IPS-20b (cell line): Measurements from ENCODE around the gene PHF19.
A peak's percentile ranks its signal among the peaks of the same experiment; 100 is the strongest.

Source experiments
- H3K27ac ChIP-seq: one replicate; pipeline ENCODE4 v1.5.1; 2013; ENCODE audit warnings: low read length
- H3K27me3 ChIP-seq: 2 replicates; pipeline ENCODE4 v1.6.1; 2013; ENCODE audit warnings: mild to moderate bottlenecking, low read length, inconsistent platforms; ENCODE audit not compliant: insufficient read depth
- H3K36me3 ChIP-seq: 2 replicates; pipeline ENCODE4 v1.6.1; 2013; ENCODE audit warnings: low read depth, mild to moderate bottlenecking, inconsistent platforms, low read length, moderate library complexity; ENCODE audit not compliant: insufficient read depth
- H3K4me1 ChIP-seq: 2 replicates; pipeline ENCODE4 v1.6.1; 2013; ENCODE audit warnings: mild to moderate bottlenecking, control low read depth, inconsistent platforms, low read length, moderate library complexity; ENCODE audit not compliant: insufficient read depth
- H3K4me3 ChIP-seq: 2 replicates; pipeline ENCODE4 v1.5.1; 2013; ENCODE audit warnings: mild to moderate bottlenecking, low read length, inconsistent platforms
- H3K9ac ChIP-seq: 2 replicates; pipeline ENCODE4 v1.6.1; 2013; ENCODE audit warnings: low read depth, mild to moderate bottlenecking, inconsistent platforms, low read length, moderate library complexity
- H3K9me3 ChIP-seq: 2 replicates; pipeline ENCODE4 v1.6.1; 2013; ENCODE audit warnings: mild to moderate bottlenecking, low read depth, low read length, inconsistent platforms; ENCODE audit not compliant: insufficient read depth

PHF19 gene

GRCh38 chr9:120895951-120896350 lies 19.0 kb upstream of the PHF19 start:
- Histone ChIP-seq H3K36me3 (no peaks in the 10 kb centered on the region), H3K9me3 (no peaks in the 10 kb centered on the region), H3K9ac (no peak overlapping the region), H3K27me3 (peaks cover 24% of the 10 kb centered on the region), H3K4me3 (no peak overlapping the region), H3K27ac (no peak overlapping the region), H3K4me1 (no peaks in the 10 kb centered on the region)

- H3K4me1 ChIP-seq: no peaks in the 10 kb centered on the region; the same call in 1 of the 2 replicates
- H3K9ac ChIP-seq: no peak overlapping the region; the same call in 1 of the 2 replicates
- peak overlapping the region; percentile 62; the same call in 1 of the 2 replicates for H3K4me3 ChIP-seq
- no peaks in the 10 kb centered on the region for H3K9me3 ChIP-seq
- H3K36me3 ChIP-seq: no peaks in the 10 kb centered on the region
- no peak overlapping the region for H3K27ac ChIP-seq
- H3K27me3 ChIP-seq: peaks cover 24% of the 10 kb centered on the region
Observed at GRCh38 chr9:120894321-120895148, 17.5 kb upstream of the PHF19 start.

GRCh38 chr9:120893611-120894307 lies 16.8 kb upstream of the PHF19 start:
- Histone ChIP-seq H3K27ac (no peak overlapping the region), H3K36me3 (no peaks in the 10 kb centered on the region), H3K4me1 (no peaks in the 10 kb centered on the region; the same call in 1 of the 2 replicates), H3K27me3 (peaks cover 24% of the 10 kb centered on the region), H3K4me3 (no peak overlapping the region), H3K9ac (no peak overlapping the region), H3K9me3 (no peaks in the 10 kb centered on the region)

GRCh38 chr9:120892748-120893610 lies 16.0 kb upstream of the PHF19 start:
- Histone ChIP-seq H3K27ac (no peak overlapping the region), H3K36me3 (no peaks in the 10 kb centered on the region), H3K9ac (no peak overlapping the region), H3K27me3 (peaks cover 24% of the 10 kb centered on the region), H3K4me1 (no peaks in the 10 kb centered on the region; the same call in 1 of the 2 replicates), H3K9me3 (no peaks in the 10 kb centered on the region), H3K4me3 (no peak overlapping the region)

GRCh38 chr9:120891884-120892747 lies 15.1 kb upstream of the PHF19 start:
- Histone ChIP-seq H3K36me3 (no peaks in the 10 kb centered on the region), H3K9me3 (no peaks in the 10 kb centered on the region), H3K27ac (no peak overlapping the region), H3K4me1 (no peaks in the 10 kb centered on the region; the same call in 1 of the 2 replicates), H3K4me3 (no peak overlapping the region), H3K27me3 (peaks cover 24% of the 10 kb centered on the region), H3K9ac (no peak overlapping the region)

- no peak overlapping the region for H3K27ac ChIP-seq
- H3K9ac ChIP-seq: no peak overlapping the region
Observed at GRCh38 chr9:120891245-120891883, 14.4 kb upstream of the PHF19 start.

GRCh38 chr9:120890320-120891244 lies 13.6 kb upstream of the PHF19 start:
- Histone ChIP-seq H3K4me1 (no peaks in the 10 kb centered on the region; the same call in 1 of the 2 replicates), H3K9ac (no peak overlapping the region), H3K9me3 (no peaks in the 10 kb centered on the region), H3K27ac (no peak overlapping the region), H3K27me3 (peaks cover 24% of the 10 kb centered on the region), H3K36me3 (no peaks in the 10 kb centered on the region), H3K4me3 (no peak overlapping the region)

More at GRCh38 chr9:120891245-120891883, 14.4 kb upstream of the PHF19 start:
- Histone ChIP-seq H3K4me1 (no peaks in the 10 kb centered on the region; the same call in 1 of the 2 replicates), H3K36me3 (no peaks in the 10 kb centered on the region), H3K27me3 (peaks cover 24% of the 10 kb centered on the region), H3K4me3 (no peak overlapping the region), H3K9me3 (no peaks in the 10 kb centered on the region)

- H3K36me3 ChIP-seq: no peaks in the 10 kb centered on the region
- no peak overlapping the region for H3K27ac ChIP-seq
- no peak overlapping the region for H3K9ac ChIP-seq
- H3K27me3 ChIP-seq: peaks cover 16% of the 10 kb centered on the region
- H3K4me1 ChIP-seq: no peaks in the 10 kb centered on the region; the same call in 1 of the 2 replicates
- H3K9me3 ChIP-seq: no peaks in the 10 kb centered on the region
- H3K4me3 ChIP-seq: no peak overlapping the region
Observed at GRCh38 chr9:120889606-120890271, 12.8 kb upstream of the PHF19 start.

- Histone ChIP-seq H3K36me3 (no peaks in the 10 kb centered on the region), H3K9ac (no peak overlapping the region), H3K27ac (no peak overlapping the region), H3K4me1 (no peaks in the 10 kb centered on the region; the same call in 1 of the 2 replicates), H3K4me3 (no peak overlapping the region), H3K27me3 (peaks cover 5% of the 10 kb centered on the region), H3K9me3 (no peaks in the 10 kb centered on the region)
Observed at GRCh38 chr9:120888626-120889025, 11.6 kb upstream of the PHF19 start.
